ENCODE data around the gene PTPRN2. TPM values are rescaled to one million over a fixed set of nuclear protein-coding genes. Genes with fewer than 3 reads are reported as not detected.
"Not testable (repeated sequence)": the region's sequence is repeated elsewhere in the genome, so short reads cannot be mapped to it uniquely, and the experiment has no call there.

Gene PTPRN2
- total RNA-seq, 1 donor from 2014 or later, result 3.1 TPM

DNA sequence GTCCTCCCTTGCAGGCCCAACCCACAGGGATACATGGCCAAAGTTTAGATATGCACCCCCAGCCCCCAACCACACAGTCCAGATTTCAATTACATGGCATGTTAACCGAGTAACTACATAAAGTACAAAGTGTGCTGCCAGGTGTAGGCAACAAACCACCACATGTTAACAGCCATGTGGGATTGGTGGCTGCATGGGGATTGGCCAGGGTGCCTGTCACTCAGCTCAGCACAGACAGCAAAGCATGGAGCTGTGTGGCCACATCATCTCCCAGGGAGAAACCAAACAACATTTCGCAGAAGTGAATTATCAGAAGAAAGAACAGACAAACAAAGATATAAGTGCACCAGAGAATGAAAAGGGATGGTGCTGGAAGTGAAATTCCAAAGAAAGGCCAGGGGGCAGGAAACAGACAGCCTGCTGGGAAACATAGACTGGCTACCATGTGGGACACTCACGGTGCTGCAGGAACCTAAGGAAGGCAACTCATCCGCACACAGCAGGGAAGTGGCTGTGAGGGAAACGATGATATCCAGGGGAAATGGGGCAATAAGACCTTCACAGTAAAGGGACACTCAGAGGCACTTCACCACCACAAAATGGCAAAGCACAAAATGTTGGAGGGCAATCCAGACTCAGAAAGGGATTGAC lies 171.2 kb downstream of the PTPRN2 start:
- no peak for DNase-seq

DNA sequence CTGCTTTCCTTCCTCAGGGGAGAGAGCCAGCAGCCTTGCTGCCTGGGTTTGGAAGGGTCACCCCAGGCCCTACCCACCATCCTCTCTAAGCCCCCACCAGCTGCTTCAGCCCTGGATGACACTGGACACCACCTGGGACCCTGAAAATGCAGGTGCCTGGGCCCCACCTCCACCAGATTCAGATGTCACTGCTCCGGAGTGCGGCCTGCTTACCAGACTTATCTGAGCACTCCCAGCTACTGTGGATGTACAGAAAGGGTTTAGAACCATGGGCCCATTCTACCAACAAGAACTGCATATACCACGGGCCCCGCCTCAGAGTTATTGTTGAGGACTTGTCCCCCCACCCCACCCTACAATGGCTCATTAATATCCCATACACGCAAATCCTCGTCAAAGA lies 172.3 kb downstream of the PTPRN2 start:
- no peak for DNase-seq

DNA sequence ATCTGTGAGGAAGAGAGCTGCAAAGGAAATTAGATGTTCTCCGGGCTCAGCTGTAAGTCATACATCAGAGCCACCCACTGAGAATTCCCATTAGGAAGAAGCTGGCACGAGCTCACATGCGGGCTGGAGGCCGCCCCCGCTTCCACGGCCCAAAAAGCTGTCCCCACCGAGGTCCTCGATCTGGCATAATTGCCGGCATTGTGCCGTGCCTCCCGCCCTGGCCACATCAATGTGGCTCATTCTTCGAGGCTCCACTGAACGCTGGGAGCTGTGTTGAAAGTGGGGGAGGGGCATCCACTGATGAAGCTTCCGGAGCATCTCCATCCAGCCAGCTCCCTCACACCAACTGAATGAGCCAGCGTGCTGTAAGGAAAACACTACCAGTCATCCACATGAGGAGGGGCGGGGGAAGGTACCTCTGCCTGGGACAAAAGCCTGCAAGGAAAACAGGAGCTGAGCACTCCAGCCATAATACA lies 173.1 kb downstream of the PTPRN2 start:
- DNase-seq, result no peak

DNA sequence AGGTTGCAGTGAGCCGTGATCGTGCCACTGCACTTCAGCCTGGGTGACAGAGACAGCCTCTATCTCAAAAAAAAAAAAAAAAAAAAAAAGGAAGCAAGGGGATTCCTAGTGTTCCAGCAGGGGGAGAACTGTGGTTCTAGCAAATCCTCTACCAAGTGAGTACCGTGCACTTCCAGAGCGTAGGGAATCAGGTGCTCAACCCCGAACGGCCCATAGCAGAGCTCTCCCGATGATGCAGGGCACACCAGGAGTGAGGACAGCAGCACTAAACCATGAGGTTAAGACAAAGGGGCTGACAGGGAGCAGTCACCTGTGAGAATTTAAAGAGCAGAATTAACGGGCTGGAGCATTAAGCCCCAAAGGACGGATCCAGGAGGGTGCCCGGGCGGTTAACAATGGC lies 173.6 kb downstream of the PTPRN2 start:
- no peak for DNase-seq

DNA sequence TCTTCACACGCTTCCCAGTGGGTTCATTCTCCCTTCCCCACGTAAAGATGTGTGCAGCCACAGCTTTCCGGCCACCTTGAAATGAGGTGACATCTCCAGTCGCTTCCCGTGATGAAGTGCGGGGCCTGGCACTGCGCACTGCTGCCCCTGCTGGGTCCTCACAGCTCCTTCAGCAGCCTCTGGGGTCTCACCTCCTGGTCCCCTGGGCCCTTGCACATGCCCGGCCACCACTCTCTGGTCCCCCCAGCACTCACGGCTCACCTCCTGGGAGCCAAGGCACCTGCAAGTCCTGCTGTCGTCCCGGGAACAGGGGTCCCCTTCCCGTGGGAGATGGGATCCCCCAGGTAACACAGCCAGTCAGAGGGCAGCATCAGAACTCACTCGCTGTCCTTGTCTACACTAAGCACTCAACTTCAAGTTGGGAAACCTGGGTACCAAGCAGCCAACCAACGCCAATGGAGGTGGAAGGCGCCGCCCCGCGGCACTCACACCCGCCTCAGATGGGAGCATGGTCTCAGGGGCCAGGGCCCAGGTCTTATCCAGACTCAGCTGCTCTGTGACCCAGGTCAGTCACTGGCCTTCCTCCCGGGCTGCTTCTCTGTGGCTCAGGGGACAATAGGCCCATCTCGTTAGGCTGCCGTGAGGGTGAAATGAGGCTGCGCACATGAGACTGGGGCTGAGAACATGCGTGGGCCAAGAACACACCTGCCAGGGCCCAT lies 176.2 kb downstream of the PTPRN2 start:
- no peak for DNase-seq

DNA sequence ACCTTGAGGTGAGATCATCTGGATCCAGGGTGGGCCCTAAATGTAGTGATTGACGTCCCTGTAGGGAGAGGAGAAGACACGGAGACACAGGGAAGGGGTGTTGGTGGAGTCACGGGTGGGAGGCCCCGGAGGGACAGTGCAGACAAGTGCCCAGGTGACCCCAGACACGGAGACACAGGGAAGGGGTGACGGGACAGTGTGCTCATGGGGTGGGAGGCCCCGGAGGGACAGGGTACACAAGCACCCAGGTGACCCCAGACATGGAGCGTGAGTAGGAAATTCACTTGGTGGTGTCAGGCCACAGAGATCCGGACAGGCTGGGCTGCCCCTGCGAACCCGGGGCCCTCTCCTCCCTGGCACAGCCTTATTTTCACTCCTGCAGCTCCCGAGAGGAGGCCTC lies 176.9 kb downstream of the PTPRN2 start:
- DNase-seq, result no peak

DNA sequence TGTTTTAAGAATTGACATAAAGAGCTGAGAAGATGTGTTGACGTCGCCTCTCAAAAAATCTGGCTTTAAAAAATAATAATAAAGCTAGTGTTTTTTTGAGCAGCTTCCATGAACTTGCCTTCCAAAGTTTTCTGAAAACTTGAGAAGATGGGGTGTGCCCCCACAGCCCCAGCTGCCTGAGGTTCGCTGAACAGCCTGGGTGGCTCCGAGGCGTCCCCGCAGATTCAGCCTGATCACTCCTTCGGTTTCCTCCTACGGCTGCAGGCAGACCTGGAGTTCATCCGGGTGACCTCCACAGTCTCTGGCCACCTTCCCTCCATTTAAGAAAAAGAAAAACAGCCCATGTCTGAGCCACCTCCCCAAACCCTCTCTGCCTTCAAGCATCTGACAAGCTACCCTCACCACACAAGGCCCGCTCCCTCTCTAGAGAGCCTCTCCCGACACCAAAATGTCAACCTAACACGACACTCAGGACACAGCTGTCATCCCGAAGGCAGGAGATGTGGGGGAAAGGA lies 177.8 kb downstream of the PTPRN2 start:
- DNase-seq, result no peak

DNA sequence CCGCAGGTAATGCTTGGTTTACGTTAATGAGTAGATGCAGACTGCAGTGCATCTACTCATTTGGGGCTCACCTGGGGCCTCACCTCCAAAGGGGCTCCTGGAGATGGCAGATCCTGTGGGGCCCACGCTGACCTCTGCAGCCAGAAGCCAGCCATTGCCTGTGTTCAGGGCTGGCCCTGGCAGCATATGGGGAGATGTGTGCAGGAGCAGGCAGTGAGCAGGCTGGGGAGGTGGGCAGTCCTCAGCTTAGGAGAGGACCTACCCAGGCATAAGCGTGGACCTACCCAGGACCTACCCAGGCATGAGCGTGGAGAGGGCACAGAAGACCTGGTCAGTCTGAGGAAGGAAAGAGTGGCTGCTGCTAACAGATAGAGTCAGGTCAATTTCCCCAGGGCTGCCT lies 178.5 kb downstream of the PTPRN2 start:
- DNase-seq, result no peak

DNA sequence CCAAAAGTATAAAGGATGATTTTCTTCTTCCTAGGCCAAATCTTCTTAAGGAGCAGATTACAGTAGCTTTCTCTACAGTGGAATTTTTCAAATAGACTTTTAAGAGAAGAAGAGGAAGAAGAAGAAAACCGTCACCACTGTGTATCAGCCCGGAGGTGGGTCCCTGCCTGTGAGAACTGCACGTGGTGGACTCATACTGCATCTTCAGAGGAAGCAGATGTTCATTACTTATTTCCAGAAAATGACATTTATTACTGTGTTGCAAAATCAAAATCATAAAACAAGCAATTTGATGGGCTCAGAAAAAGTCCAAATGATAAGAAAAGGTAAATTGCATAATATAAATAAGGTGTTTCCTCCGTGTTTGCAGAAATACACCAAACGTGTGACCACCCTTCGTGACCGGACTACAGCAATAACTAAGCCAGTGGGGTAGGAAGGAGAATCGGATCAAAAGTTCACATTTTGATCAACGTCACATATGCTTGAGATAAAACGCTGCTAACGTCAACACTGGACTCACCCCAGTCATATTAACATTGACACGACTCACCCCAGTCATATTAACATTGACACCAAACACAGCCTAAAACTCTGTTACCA lies 179.2 kb downstream of the PTPRN2 start:
- no peak for DNase-seq

DNA sequence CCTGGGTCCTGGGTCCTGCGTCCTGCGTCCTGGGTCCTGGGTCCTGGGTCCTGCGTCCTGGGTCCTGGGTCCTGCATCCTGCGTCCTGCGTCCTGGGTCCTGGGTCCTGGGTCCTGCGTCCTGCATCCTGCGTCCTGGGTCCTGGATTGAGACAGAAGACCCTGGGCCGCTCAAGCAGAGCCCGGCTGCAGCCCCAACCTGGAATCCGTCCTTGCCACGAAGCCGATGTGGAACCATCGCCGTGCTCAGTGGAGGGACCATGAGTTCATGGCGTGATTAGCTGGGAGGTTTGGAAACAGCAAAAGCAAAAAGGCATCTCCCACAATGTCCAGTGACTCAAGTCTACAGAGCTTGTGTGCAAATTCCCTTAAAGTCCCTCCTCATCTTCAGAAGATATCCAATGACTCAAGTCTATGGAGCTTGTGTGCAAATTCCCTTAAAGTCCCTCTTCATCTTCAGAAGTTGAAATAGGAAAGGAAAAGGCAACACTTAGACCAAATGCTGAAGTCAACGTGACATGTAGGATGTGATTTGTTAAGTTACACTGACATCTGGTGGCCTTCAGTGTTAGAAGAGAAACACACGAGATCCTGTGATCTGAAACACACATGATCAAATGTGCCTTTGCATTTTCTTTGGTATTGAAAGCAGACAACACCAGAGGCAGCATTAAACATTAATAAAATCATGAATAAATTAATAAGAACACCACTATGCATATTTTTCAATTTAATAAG lies 179.9 kb downstream of the PTPRN2 start:
- DNase-seq, result peak; percentile 85

DNA sequence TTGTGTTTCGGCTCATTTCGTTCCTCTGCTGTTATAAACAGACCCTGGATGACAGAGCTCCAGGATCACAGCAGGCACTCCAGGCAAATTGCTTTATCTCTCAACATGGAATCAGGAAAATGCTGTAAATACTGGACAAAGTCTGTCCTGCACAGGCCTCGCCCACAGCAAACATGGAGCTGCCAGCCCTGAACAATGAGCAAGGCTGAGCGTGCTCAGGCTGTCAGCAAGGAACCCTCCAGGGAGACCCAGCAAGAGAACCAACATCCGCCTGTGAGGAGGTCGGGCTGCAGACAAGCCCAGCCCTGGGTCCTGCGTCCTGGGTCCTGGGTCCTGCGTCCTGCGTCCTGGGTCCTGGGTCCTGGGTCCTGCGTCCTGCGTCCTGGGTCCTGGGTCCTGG lies 180.8 kb downstream of the PTPRN2 start:
- DNase-seq, result no peak

DNA sequence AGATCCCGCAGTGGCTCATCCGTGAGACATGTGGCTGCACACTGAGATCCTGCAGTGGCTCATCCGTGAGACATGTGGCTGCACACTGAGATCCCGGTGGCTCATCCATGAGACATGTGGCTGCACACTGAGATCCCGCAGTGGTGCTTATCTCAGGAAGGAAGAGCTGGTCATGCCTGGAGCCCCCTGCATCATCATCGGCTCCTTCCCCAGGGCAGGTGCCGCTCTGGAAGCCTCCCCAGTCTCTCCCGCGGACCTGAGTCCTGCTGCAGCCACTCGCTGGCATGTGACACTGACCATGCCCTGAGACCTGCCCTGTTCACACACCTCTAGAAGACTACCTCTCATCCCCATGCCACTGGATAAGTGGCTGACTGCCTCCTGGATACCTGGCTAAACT lies 181.3 kb downstream of the PTPRN2 start:
- no peak for DNase-seq

DNA sequence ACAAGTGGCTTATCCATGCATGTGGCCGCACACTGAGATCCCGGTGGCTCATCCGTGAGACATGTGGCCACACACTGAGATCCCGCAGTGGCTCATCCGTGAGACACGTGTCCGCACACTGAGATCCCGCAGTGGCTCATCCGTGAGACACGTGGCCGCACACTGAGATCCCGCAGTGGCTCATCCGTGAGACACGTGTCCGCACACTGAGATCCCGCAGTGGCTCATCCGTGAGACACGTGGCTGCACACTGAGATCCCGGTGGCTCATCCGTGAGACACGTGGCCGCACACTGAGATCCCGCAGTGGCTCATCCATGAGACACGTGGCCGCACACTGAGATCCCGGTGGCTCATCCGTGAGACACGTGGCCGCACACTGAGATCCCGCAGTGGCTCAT lies 181.9 kb downstream of the PTPRN2 start:
- not testable (repeated sequence) for DNase-seq

DNA sequence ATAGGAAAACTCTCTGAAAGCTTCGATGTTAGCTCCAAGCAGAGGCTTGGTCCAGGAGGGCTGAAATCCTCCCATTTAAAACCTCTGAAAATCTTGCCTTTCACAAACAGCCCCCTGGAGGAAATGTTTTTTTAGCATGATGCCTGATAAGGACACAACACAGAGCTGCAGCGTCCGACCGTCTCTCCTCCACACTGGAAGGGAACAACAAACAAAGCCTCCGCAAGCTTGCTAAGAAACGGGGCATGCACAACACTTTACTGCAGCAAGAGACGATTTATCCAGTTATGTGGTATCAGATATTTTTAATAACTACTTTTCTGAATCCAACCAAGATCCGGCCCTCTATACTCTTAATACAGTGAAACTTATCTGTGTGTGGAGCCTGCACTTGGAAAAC lies 182.3 kb downstream of the PTPRN2 start:
- DNase-seq, result no peak

DNA sequence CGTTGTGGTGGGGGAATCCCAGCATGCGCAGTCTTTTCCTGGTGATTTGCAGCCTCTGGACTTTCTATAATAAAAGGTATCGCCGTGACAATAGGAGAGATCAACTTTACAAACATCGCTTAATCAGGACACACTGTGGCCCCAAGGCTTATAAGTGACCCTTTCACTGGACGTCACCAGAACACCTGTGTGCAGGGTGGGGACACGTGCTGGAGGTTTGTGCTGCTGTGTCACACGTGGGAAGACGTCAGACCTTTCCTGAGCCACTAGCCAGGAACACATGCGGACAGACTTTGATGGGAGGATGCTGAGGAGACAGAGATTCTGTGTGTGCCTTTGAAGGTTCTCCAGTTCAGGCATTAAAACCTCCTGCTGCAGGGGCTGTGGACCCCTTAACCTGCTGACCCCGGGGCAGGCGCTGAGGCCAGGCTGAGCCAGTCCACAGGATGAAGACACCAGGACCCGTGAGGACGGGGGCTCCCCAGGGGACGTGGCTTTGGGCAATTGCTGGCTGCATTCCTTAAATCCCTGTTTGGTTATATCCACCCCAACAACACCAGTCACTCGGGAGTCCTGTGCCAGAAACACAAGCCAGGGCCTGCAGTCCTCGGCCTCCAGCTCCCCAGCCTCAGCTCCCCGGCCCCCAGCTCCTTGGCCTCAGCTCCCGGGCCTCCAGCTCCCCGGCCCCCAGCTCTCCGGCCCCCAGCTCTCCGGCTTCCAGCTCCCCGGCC lies 183.4 kb downstream of the PTPRN2 start:
- no peak for DNase-seq

DNA sequence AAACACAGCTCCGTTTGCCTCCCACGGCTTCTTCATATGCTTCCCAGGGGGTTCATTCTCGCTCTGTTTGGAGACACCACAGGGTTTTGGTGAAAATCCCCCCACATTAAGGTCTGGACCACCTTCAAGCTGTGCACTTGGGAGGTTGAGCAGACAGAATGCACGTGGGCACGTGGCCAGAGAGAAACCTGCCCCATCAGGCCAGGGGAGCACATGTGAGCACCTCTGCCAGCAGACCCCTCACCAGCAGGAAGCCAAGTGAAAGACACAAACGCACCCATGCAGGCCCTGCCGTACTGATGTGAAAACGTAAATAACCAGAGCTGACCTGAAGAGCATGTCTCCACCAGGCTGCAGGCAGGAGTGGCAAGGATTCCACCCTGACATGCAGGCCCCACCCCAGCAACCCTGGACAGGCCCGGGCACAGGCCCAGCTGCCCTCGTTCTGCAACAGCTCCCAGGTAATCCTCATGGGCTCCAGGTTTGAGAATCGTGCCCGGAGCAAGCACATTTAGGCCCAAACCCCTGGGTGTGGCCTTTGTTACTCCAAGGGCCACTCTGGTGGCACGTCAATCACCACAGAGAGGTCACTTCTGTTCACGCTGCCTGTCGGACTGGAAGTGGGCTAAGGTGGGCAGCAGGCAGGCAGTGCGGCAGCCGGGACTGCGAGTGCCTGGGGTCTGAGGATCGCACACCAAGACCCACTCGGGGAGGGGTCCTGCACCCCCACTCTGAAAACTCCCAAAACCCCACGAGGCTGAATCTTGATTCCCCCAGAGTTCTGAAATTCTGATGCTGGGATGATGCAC lies 184.4 kb downstream of the PTPRN2 start:
- peak; percentile 35 for DNase-seq

DNA sequence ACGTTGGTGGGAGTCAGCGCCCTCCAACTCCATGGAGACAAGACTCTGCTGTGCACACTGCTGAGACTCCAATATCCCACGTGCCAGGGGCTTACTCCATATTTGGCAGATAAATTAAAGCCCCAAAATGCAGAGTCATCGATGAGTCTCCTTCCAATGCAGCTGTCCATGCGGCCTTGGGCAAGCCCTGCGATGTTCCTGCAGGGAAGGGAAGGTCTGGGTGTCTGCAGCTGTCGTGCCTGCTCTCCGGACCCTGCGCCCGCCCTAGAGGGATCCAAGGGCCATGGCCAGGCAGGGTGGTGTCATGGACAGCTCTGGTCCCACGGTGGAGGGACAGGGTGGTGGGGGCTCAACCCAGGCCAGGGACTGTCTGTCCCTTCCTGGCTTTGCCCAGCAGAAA lies 185.2 kb downstream of the PTPRN2 start:
- DNase-seq, result peak; percentile 17

DNA sequence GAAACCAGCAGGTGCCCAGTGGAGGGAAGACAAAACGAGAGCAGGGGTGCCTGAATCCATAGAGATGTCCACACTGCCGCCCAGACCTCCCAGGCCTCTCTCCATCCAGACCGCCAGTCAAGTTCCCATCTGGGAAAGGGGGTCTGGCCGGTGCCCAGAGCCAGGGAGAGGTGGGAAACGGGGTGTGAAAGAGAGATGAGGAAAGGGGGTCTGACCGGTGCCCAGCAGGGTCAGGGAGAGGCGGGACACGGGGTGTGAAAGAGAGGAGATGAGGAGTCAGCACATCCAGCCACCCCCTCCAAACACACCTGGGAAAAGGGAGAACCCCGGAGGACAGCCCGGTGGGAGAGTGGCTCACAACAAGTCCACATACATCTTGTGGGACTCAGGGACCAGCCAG lies 185.8 kb downstream of the PTPRN2 start:
- no peak for DNase-seq

DNA sequence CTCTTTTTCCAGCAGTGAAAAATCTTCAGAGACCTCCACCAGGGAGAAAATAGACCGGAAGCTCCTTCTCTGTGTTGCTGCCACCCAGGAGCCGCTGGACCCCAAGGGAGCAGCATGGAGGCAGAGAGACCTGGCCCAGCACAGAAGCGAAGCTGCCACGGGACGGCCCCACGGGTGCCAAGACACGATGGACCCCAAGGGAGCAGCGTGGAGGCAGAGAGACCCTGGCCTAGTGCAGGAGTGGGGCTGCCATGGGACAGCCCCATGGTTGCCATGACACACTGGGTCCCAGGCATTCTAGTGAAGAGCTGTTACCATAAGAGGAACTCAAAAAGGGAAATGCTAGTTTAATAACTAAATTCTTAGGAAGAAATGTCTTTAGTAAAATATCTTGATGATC lies 186.3 kb downstream of the PTPRN2 start:
- DNase-seq, result no peak

DNA sequence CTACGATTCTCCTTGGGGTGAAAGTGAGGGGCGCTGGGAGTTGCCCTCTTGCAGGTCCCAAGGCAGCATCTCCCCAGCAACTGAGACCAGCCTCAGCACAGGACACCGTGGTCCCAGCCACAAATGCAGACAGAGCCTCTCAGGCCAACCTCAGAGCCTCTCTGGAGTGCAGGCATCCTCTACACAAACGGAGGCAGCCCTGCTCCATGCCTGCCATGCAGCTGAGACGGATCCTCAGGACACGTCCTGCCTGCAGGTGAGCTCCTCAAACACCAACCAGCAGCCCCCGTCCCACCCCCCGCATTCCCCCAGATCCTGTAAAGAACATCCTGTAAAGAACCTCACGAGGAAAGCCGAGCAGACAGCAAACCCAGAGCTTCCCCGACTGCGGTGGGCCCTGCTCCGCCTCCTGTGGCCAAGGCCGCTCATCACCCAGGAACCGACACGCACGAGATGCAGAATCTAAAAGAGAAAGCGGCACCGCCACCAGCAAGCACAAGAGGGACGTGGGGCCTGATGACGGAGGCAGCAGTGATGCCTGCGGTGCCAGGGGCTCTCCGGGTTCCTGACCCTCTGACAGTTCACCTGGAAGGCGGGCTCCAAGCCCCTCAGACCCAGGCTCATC lies 186.9 kb downstream of the PTPRN2 start:
- DNase-seq, result no peak

DNA sequence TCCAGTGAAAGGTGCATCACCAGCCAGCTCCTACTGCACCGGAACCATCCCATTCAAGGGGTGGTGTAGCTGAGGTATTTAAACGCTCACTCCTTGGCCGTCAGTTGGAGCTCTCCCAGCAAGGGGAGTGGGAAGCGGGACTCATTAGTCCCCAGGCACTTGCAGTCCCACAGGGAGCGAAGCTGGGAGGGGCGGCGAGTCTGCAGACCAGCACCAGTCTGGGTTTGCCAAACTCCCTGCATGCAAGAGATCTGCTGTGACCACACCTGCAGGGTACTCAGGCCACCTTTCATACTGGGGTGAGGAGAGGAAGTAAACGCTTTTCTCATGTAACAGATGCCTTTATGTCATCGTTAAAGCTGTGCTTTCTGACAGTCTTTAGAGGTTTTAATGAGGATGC lies 187.9 kb downstream of the PTPRN2 start:
- no peak for DNase-seq
